Activated CD8-positive, alpha-beta memory T cell treated with anti-CD3 and anti-CD28 coated beads for 24 hours (primary cell): Measurements from ENCODE around the gene GDF9.

Experiments used
- DNase-seq: peaks from one replicate; pipeline ENCODE4 v3.0.0-alpha.2; 2020

GDF9 gene, protein sequence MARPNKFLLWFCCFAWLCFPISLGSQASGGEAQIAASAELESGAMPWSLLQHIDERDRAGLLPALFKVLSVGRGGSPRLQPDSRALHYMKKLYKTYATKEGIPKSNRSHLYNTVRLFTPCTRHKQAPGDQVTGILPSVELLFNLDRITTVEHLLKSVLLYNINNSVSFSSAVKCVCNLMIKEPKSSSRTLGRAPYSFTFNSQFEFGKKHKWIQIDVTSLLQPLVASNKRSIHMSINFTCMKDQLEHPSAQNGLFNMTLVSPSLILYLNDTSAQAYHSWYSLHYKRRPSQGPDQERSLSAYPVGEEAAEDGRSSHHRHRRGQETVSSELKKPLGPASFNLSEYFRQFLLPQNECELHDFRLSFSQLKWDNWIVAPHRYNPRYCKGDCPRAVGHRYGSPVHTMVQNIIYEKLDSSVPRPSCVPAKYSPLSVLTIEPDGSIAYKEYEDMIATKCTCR

GRCh38 chr5:132866342-132867045, at the start of gene GDF9, which contains the start of gene UQCRQ:
Gene GDF9 (minus strand): TSS chr5:132866469. CDS start chr5:132864533, 1,936 bp downstream.
Gene UQCRQ (plus strand): TSS chr5:132866642. CDS start chr5:132866882, 240 bp downstream.
- peak; percentile 93 for DNase-seq

GRCh38 chr5:132915681-132916080, 49.4 kb upstream of the GDF9 start:
- DNase-seq: no peak

- DNase-seq: no peak
Observed at GRCh38 chr5:132909702-132910101, 43.4 kb upstream of the GDF9 start.

- DNase-seq: no peak
Observed at GRCh38 chr5:132907161-132907560, 40.9 kb upstream of the GDF9 start.

DNA sequence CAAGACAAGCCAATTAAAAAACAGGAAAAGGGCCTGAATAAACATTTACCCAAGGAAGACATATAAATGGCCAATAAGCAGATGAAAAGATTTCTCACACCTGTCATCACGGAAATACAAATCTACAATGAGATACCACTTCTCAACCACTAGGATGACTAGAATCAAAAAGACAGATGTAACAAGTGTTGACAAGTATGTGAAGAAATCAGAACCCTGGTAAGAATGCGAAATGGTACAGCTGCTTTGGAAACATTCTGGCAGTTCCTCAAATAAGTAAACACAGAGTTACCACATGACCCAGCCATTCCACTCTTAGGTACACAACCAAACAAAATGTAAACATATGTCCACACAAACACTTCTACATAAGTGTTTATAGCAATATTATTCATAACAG, 39.7 kb upstream of the GDF9 start:
- DNase-seq: no peak

DNA sequence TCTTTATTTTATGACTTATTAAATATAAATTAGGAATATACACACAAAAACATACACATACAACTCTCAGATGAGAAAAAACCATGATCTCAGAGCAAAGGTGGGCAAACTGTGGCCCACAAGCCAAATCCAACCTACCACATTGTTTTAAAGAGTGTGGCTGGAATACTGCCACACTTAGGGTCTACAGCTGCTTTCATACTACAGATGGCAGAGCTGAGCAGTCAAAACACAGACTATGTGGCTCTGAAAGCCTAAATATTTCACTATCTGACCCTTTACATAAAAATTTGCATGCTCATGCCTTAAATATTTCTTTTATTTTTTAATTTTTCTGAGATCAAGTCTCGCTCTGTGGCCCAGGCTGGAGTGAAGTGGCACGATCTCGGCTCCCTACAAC, 35.5 kb upstream of the GDF9 start:
- DNase-seq: no peak

GRCh38 chr5:132901036-132901435, 34.8 kb upstream of the GDF9 start:
- DNase-seq: no peak

- DNase-seq: no peak
Observed at GRCh38 chr5:132898094-132898493, 31.8 kb upstream of the GDF9 start.

DNA sequence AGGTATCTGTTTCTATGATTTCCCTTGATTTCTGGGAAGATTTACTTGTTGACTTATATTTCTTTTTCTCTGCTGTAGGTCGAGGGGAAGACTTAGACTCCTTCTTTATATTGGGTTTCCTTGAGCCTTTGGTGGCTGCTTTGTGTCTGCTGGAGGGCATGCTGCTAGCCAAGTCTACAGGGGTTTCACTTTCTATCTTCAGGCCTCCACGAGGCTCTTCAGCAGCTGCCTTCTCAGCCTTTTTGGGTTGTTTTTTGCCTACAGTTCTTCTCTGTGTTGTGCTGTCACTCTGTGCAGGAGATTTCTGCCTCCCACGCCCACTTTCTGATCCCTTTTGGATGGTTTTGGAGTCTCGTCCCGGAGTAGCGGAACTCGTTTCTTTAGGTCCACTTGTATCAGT, 30.4 kb upstream of the GDF9 start:
- DNase-seq: no peak

DNA sequence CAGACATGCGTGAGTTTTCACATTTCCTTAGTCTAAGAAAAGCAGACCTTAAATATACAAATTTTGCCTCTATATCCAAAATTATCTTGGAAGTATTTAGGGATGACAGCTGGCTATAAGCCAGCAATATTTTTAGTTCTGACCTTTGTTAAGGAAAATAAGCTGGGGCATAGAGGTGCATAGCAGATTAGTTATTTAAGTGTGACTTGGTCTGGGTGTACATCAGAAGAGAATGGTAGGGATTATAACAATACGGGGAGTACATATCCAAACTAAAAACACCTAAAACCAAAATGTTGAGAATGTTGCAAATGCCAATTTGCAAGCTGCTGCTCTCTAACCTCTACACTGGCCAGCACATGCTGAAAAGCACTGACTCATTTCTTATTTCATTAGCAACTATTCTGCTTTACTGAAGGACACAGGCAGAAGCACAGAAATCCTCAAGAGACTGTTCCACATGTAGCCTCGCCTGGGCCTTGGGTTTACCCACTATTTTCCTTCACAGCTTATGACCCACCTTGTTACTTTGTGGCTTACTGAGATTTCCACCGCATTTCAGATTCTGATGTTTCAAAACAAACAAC, 29.5 kb upstream of the GDF9 start:
- no peak for DNase-seq

DNA sequence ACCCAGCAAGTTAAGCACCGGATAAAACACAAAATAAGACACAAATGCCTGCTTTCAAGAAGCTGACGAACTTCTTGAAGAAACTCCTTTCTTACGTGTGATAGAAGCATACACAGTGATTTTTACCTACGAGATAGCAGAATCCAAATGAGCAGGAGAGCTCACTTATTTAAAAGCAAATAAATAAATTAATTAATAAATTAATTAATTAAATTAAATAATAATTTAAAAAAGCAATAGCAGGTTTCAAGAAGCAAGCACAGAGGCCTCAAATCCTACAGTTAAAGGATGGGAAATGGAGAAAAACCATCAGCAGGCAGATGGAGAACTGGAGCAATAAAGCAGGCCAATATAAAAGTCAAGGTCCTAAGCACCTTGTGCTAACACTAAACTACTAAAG, 24.5 kb upstream of the GDF9 start:
- DNase-seq: no peak

DNA sequence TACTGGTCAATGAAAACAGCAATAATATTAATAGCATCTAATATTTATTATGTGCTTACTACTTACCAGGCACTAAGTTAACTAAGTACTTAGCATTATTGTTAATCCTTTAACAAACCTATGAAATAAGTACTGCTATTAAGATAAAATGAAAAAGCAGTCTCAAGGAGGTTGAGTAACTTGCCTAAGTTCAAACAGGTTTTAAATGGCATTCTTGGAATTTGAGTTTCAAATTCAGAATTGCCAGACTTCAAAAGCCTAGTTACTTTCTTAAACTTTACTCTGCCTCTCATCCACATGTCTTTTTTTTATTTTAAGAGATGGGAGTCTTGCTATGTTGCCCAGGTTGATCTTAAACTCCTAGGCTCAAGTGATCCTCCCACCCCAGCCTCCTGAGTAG, 23.2 kb upstream of the GDF9 start:
- DNase-seq: no peak

GRCh38 chr5:132887283-132887682, 21.0 kb upstream of the GDF9 start:
- no peak for DNase-seq

DNA sequence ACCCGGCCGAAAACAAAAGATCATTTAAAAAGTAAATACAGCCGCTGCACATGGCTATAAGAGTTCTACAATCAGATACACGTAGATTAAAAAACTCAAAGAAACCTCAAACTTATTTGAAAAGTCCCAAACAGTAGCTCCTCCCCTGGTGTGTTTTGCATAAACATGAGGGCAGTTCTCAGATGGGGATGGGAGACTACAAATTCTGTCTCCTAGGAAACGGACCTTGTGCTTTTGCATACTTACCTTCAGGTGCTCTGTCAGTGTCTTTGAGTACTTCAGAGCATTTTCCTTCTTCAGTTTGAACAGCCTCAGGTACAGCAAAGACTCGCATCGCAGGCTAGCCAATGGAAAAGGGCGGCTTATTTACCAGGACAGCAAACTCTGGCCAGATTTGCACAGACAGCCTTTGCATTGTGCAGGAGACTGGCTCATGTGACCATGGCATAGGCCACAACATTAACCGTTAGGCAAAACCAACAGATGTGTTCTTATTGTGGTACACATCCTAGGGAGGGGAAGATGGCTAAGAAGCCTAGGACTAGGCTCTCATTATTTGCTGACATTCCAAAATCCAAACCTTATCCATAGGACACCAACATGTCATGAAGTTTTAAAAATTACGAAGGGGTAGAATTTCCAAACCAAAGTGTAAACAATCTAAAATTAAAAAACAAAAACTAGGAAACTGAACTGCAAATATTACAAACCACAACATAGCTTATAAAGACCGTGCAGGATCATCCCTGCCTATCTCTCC, 20.0 kb upstream of the GDF9 start:
- DNase-seq: no peak

DNA sequence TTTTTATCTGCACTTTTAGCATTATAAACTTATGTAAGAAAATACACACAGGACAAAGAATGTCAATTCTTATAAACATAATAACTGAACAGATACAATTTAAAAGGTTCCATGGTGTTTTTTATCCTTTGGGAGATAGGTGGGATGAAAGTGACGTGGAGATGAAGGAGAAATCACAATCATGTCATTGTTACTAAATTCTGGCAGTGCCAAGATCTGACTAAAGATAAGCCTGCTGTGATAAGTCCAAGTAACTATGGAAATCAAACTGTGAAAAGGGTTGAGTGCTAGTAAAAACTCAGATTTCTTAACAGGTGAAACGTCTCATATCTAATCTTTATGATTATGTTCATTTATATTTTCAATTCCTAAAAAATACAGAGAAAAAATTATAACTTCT, 18.3 kb upstream of the GDF9 start:
- no peak for DNase-seq

- DNase-seq: no peak
Observed at GRCh38 chr5:132883261-132883834, 17.1 kb upstream of the GDF9 start.

- no peak for DNase-seq
Observed at GRCh38 chr5:132877938-132878337, 11.7 kb upstream of the GDF9 start.

- DNase-seq: no peak
Observed at GRCh38 chr5:132877466-132877865, 11.2 kb upstream of the GDF9 start.

- no peak for DNase-seq
Observed at GRCh38 chr5:132876020-132876759, 9.9 kb upstream of the GDF9 start.

DNA sequence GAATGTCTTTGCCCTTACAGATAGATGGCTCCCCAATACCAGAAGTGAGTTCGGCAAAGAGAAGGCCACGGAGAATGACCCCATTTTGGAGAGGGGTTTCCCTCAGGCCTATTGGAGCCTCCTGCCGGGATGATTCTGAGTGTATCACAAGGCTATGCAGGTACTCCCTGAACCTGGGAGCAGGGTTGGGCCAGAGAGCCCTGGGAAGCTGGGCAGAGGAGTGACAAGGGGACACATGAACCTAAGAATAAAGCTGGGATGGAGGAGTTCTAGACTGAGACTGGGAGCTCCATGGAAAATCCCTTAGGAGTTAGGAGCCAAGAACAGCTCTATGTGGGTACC, 7.6 kb upstream of the GDF9 start:
- DNase-seq: no peak

- DNase-seq: no peak
Observed at GRCh38 chr5:132873119-132873929, 7.1 kb upstream of the GDF9 start, which contains the start of gene LEAP2. Gene LEAP2 (plus strand): TSS chr5:132873668. CDS start chr5:132873695, 27 bp downstream.
